ENCODE data around the gene DDIT4L. TPM values are rescaled to one million over a fixed set of nuclear protein-coding genes. Genes with fewer than 3 reads are reported as not detected.
"Not testable (repeated sequence)": the region's sequence is repeated elsewhere in the genome, so short reads cannot be mapped to it uniquely, and the experiment has no call there.

The DDIT4L gene
- total and polyA plus RNA-seq, 2 experiments from 2014 or later, result 2.3 to 3.7 TPM

DNA sequence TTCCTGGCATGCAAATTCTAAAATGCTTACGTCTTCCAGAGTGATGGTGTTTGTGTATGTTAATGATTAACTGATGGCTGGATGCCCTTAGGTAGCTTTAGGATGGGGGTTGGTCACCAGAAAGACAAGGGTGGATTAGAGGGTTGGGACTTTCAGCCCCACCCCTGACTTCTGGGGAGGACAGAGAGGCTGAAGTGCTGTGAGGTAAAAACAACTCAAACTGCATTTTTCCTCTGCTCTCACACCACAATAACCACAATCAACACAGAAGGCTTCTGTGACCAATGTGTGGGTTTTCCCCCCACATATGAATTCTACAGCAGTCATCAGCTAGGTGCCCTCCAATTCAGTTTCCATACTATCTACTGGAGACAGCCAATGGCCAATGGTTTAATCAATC lies 18.7 kb upstream of the DDIT4L start:
- in situ Hi-C loops (cut with MboI), result no loop called here
- H2AFZ ChIP-seq, result no peak overlapping the region
- H3K4me3 ChIP-seq, result no peak overlapping the region
- no peaks in the 10 kb centered on the region for H3K79me2 ChIP-seq (ENCODE audit: insufficient read depth)
- H3K9ac ChIP-seq, result no peak overlapping the region
- H4K20me1 ChIP-seq (ENCODE audit: insufficient read depth), result no peaks in the 10 kb centered on the region
- no peaks in the 10 kb centered on the region for H3K9me3 ChIP-seq (ENCODE audit: low read depth)
- no peaks in the 10 kb centered on the region for H3K36me3 ChIP-seq (ENCODE audit: low read depth)
- no peak overlapping the region for H3K27ac ChIP-seq
- no peak for DNase-seq
- H3F3A ChIP-seq (ENCODE audit: insufficient read depth), result no peaks in the 10 kb centered on the region
- no peaks in the 10 kb centered on the region for H3K4me1 ChIP-seq (ENCODE audit: insufficient read depth)
- no peak overlapping the region for H3K4me2 ChIP-seq (ENCODE audit: unreplicated experiment)
- WGBS, 2 experiments (ENCODE audit: low coverage in 1 of 2, low lambda C conversion rate in 2 of 2, missing lambda C conversion rate in 2 of 2), result 4 to 6% methylated on average over 1 of the region's 1 CpG
- H3K9me2 ChIP-seq (ENCODE audit: insufficient read depth), result no peaks in the 10 kb centered on the region
- no peak for TF ChIP-seq EZH2phosphoT487 (IDR thresholded peaks at IDR 0.05; ENCODE audit: insufficient read depth, low read depth)
- no peak for TF ChIP-seq EZH2 (IDR thresholded peaks at IDR 0.05; ENCODE audit: insufficient read depth, poor library complexity, severe bottlenecking)
- no peaks in the 10 kb centered on the region for H3K27me3 ChIP-seq (replicated peaks; ENCODE audit: insufficient read depth)

DNA sequence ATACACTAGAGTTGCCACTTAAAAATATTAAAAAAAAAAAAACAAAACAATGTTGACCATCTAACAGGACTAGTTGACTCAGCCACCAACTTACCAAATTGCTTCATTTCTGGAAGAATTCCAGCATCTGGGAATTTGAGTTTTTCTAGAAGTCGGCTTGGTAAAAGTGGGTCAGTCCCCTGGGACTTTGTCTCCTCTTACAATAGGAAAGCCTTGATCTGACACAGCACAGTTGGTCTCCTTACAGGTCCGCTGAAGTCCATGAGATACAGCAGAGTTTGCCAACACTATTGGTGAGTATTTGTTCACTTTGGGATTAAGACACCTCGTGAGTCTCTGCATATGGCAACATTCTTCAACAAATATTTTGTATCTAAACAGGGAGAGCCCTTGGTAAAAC lies 18.2 kb upstream of the DDIT4L start:
- H3K79me2 ChIP-seq (ENCODE audit: insufficient read depth), result no peaks in the 10 kb centered on the region
- in situ Hi-C loops (cut with MboI), result no loop called here
- H2AFZ ChIP-seq, result no peak overlapping the region
- no peak overlapping the region for H3K9ac ChIP-seq
- H3K9me3 ChIP-seq (ENCODE audit: low read depth), result no peaks in the 10 kb centered on the region
- no peaks in the 10 kb centered on the region for H3K27me3 ChIP-seq (replicated peaks; ENCODE audit: insufficient read depth)
- TF ChIP-seq EZH2 (IDR thresholded peaks at IDR 0.05; ENCODE audit: insufficient read depth, poor library complexity, severe bottlenecking) (no peak), EZH2phosphoT487 (IDR thresholded peaks at IDR 0.05; ENCODE audit: insufficient read depth, low read depth) (no peak)
- H3K4me2 ChIP-seq (ENCODE audit: unreplicated experiment), result no peak overlapping the region
- no peaks in the 10 kb centered on the region for H4K20me1 ChIP-seq (ENCODE audit: insufficient read depth)
- WGBS, 2 experiments (ENCODE audit: low coverage in 1 of 2, low lambda C conversion rate in 2 of 2, missing lambda C conversion rate in 2 of 2), result 58 to 66% methylated on average over 3 of the region's 3 CpGs
- no peaks in the 10 kb centered on the region for H3K9me2 ChIP-seq (ENCODE audit: insufficient read depth)
- H3K4me3 ChIP-seq, result no peak overlapping the region
- H3F3A ChIP-seq (ENCODE audit: insufficient read depth), result no peaks in the 10 kb centered on the region
- no peaks in the 10 kb centered on the region for H3K4me1 ChIP-seq (ENCODE audit: insufficient read depth)
- H3K27ac ChIP-seq, result no peak overlapping the region
- DNase-seq, result peak; percentile 23
- H3K36me3 ChIP-seq (ENCODE audit: low read depth), result no peaks in the 10 kb centered on the region

DNA sequence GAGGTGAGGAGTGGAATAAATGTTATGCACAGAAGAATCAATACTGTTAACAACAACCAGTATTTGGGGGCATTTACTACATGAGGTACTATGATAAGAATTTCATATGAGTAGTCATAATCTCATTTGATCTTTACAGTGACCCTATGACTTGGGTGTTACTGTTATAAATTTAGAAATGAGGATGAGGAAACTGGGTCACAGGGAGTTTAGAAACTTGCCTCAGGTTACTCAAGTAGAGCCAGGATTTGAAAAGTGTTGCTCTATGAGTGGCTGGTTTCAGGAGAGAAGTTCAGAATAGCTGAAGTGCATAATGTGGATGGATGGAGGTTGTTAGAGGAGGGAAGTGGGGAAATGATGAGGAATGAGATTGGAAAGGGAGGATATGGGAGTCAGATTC lies 16.6 kb upstream of the DDIT4L start:
- no peaks in the 10 kb centered on the region for H3K4me1 ChIP-seq (ENCODE audit: insufficient read depth)
- no peaks in the 10 kb centered on the region for H4K20me1 ChIP-seq (ENCODE audit: insufficient read depth)
- no peak overlapping the region for H2AFZ ChIP-seq
- no peaks in the 10 kb centered on the region for H3K36me3 ChIP-seq (ENCODE audit: low read depth)
- no peak overlapping the region for H3K4me2 ChIP-seq (ENCODE audit: unreplicated experiment)
- no peak overlapping the region for H3K4me3 ChIP-seq
- DNase-seq, result no peak
- in situ Hi-C loops (cut with MboI), result no loop called here
- no peaks in the 10 kb centered on the region for H3K9me3 ChIP-seq (ENCODE audit: low read depth)
- no peak overlapping the region for H3K9ac ChIP-seq
- TF ChIP-seq EZH2phosphoT487 (IDR thresholded peaks at IDR 0.05; ENCODE audit: insufficient read depth, low read depth) (no peak), EZH2 (IDR thresholded peaks at IDR 0.05; ENCODE audit: insufficient read depth, poor library complexity, severe bottlenecking) (no peak)
- H3K9me2 ChIP-seq (ENCODE audit: insufficient read depth), result no peaks in the 10 kb centered on the region
- no peaks in the 10 kb centered on the region for H3K79me2 ChIP-seq (ENCODE audit: insufficient read depth)
- no peaks in the 10 kb centered on the region for H3F3A ChIP-seq (ENCODE audit: insufficient read depth)
- no peaks in the 10 kb centered on the region for H3K27me3 ChIP-seq (replicated peaks; ENCODE audit: insufficient read depth)
- H3K27ac ChIP-seq, result no peak overlapping the region

DNA sequence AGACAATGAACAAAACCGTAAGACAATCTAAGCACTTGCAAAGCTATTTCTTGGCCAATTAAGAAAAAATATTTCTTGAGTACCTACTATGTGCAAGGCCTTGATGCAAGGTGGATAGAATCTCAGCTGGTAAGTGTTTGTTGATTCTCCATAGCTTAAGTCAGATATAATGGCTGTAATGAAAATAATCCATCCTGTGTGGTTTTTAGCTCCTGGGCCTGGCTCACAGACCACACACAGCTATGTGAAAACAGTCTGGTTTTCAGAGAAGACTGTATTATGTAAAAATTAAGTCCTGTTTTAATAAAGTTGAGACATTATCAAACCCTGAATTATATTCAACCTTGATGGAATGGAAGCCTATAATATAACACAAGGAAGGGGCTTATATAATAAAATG lies 7.8 kb upstream of the DDIT4L start:
- Histone ChIP-seq H3K9me3 (ENCODE audit: low read depth) (no peaks in the 10 kb centered on the region), H3K79me2 (ENCODE audit: insufficient read depth) (no peaks in the 10 kb centered on the region), H3K4me3 (no peak overlapping the region), H3K9me2 (ENCODE audit: insufficient read depth) (0 out of 2 replicates have a peak, but pooled peaks cover 5% of the 10 kb centered on the region), H2AFZ (no peak overlapping the region), H4K20me1 (ENCODE audit: insufficient read depth) (no peaks in the 10 kb centered on the region), H3K36me3 (ENCODE audit: low read depth) (no peaks in the 10 kb centered on the region), H3K27ac (no peak overlapping the region), H3K4me1 (ENCODE audit: insufficient read depth) (no peaks in the 10 kb centered on the region), H3F3A (ENCODE audit: insufficient read depth) (no peaks in the 10 kb centered on the region), H3K27me3 (replicated peaks; ENCODE audit: insufficient read depth) (no peaks in the 10 kb centered on the region), H3K4me2 (ENCODE audit: unreplicated experiment) (no peak overlapping the region), H3K9ac (no peak overlapping the region)
- WGBS, 2 experiments (ENCODE audit: low coverage in 1 of 2, low lambda C conversion rate in 2 of 2, missing lambda C conversion rate in 2 of 2), result 82 to 89% methylated on average over 1 of the region's 1 CpG
- in situ Hi-C loops (cut with MboI), result no loop called here
- DNase-seq, result no peak
- no peak for TF ChIP-seq EZH2phosphoT487 (IDR thresholded peaks at IDR 0.05; ENCODE audit: insufficient read depth, low read depth)
- TF ChIP-seq EZH2 (IDR thresholded peaks at IDR 0.05; ENCODE audit: insufficient read depth, poor library complexity, severe bottlenecking), result no peak

DNA sequence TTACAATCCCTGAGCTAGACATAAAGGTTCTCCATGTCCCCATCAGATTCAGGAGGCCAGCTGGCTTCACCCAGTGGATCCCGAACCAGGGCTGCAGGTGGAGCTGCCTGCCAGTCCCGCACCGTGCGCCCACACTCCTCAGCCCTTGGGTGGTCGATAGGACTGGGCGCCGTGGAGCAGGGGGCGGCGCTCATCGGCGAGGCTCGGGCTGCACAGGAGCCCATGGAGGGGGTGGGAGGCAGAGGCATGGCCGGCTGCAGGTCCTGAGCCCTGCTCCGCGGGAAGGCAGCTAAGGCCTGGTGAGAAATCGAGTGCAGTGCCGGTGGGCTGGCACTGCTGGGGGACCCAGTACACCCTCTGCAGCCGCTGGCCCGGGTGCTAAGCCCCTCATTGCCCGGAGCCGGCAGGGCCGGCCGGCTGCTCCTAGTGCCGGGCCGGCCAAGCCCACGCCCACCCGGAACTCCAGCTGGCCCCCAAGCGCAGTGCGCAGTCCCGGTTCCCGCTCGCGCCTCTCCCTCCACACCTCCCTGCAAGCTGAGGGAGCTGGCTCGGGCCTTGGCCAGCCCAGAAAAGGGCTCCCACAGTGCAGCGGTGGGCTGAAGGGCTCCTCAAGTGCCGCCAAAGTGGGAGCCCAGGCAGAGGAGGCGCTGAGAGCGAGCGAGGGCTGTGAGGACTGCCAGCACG lies 6.3 kb upstream of the DDIT4L start:
- H3K9me3 ChIP-seq (ENCODE audit: low read depth); DNase-seq: not testable (repeated sequence)
- 91 to 93% methylated on average over 25 to 39 of the region's 40 CpGs for WGBS, 2 experiments (ENCODE audit: low coverage in 1 of 2, low lambda C conversion rate in 2 of 2, missing lambda C conversion rate in 2 of 2)

More for the DNA sequence above, 6.3 kb upstream of the DDIT4L start:
- H3F3A ChIP-seq (ENCODE audit: insufficient read depth); H3K27me3 ChIP-seq (replicated peaks; ENCODE audit: insufficient read depth); H3K9me2 ChIP-seq (ENCODE audit: insufficient read depth); H3K36me3 ChIP-seq (ENCODE audit: low read depth); H3K79me2 ChIP-seq (ENCODE audit: insufficient read depth); H3K9ac ChIP-seq; H4K20me1 ChIP-seq (ENCODE audit: insufficient read depth); H3K27ac ChIP-seq; H3K4me2 ChIP-seq (ENCODE audit: unreplicated experiment); H3K4me3 ChIP-seq; in situ Hi-C loops (cut with MboI); H2AFZ ChIP-seq; H3K4me1 ChIP-seq (ENCODE audit: insufficient read depth): not testable (repeated sequence)
